Measurements from ENCODE around the gene APOBEC3H.

The APOBEC3H gene

DNA sequence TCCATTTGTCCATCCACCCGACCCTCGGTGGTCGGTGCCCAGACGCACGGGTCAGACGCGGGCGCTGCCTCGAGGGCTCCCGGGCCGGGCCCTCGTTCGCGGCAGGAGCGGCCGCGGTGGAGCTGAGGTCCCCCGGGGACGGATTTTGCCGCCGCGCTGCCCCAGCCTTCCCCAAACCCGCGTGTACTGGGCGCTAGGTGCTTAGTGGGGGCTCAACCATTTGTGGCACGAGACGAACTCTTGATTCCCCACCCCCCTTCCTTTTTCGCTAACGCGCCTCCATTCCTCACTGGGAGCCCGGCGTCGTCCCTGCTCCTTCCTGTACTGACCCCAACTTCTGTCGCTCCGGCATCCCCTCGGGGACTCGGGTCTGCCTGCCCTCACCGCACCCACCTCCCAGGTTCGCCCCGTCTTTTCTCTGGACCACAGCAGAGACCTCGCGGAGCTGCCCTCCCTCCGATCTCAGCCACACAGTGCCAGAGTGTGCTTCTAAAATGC is 56.2 kb downstream of the APOBEC3H start:
- TF ChIP-seq, protein P1, sequence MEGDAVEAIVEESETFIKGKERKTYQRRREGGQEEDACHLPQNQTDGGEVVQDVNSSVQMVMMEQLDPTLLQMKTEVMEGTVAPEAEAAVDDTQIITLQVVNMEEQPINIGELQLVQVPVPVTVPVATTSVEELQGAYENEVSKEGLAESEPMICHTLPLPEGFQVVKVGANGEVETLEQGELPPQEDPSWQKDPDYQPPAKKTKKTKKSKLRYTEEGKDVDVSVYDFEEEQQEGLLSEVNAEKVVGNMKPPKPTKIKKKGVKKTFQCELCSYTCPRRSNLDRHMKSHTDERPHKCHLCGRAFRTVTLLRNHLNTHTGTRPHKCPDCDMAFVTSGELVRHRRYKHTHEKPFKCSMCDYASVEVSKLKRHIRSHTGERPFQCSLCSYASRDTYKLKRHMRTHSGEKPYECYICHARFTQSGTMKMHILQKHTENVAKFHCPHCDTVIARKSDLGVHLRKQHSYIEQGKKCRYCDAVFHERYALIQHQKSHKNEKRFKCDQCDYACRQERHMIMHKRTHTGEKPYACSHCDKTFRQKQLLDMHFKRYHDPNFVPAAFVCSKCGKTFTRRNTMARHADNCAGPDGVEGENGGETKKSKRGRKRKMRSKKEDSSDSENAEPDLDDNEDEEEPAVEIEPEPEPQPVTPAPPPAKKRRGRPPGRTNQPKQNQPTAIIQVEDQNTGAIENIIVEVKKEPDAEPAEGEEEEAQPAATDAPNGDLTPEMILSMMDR (IDR thresholded peaks at IDR 0.05) = no peak

Data from LNCAP (cell line).